Glomerular endothelial cell (primary cell): Measurements from ENCODE around the gene IER5. TPM values are rescaled to one million over a fixed set of nuclear protein-coding genes. Genes with fewer than 3 reads are reported as not detected.

ENCODE experiments used
- DNase-seq: peaks from one replicate; pipeline ENCODE4 v3.0.0-alpha.2; 2011; ENCODE audit warnings: low read depth, low spot score; ENCODE audit errors: extremely low read depth
- total RNA-seq: library from RNA; depleted of rRNA; stranded (reverse); fragments of >200 nt; gene quantifications from 2 replicates; pipeline ENCODE4 v1.2.3, GENCODE V29; 2015

Gene IER5
- total RNA-seq, 1 donor from 2014 or later = 28.5 TPM

GRCh38 chr1:181076852-181077251, 11.6 kb upstream of the IER5 start:
- no peak for DNase-seq

DNA sequence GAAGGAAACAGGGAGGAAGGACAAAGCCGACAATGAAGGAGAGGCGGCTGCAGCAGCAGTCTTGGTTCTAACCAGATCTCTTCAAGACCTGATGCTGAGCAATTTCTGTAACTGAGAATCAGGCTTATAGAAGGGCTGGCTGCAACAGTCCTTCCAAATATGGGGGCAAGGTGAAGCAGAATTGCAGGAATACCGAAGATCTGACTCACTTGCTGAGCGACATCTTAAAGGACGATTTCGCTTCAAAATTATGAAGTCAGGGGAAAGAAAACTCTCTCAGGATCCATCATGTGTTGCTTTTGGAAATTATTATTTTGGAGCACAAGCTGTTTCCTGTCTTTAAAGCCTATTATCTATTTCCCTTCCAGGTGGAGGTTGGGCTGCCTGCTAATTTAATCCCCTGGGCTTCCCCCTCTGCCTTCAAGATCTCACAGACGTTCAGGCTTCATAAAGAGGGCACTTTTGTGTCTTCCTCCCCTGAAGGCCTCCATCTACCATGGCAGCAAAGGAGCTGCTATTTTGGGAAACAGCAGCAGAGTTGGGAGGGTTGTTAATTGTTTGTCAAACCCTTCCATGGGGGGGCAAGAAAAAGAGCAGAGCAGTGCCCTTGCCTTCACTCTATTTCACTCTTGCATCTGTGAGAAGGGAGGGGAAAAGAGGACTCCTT, 10.8 kb upstream of the IER5 start:
- DNase-seq = no peak

DNA sequence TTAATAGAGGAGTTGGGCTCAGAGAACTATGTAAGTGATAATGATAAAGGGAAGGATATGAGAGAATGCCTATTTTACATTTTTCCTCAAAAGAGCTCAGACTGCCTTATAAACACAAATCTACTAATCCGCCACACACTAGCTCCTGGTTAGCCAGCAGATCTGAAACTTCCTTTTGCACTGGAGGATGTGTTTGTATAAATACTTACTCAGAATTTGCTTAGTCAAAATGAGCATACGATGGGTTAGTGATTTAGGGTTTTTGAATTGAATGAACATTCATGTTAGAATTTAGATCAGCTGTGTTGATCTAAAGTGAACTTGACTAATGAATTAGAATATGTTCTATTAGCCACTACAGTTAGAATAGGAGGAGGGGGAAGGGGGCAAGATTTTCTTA, 9.1 kb upstream of the IER5 start:
- DNase-seq = no peak

DNA sequence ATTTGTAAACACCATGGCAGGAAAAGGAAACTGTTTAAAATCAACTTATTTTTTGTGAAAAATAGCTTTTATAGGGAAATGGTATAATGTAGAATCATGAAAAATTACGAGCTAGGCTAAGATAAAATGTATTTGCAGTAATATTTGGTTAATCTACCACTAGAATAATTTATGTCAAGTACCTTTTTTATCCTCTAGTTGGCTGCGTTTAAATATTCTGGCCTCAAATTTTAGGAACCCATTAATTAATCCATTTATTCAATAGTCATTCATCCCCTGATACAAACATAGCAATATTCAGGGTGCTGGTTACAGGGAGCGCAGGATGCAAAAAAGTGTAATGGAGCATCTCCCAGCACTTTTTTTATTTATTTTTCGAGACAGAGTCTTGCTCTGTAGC, 8.6 kb upstream of the IER5 start:
- no peak for DNase-seq

- DNase-seq = no peak
Observed at GRCh38 chr1:181080556-181080955, 7.9 kb upstream of the IER5 start.

- DNase-seq = no peak
Observed at GRCh38 chr1:181081395-181081794, 7.1 kb upstream of the IER5 start.

GRCh38 chr1:181083842-181084605, 4.5 kb upstream of the IER5 start:
- DNase-seq = no peak

- DNase-seq = no peak
Observed at GRCh38 chr1:181084606-181084969, 3.9 kb upstream of the IER5 start.

DNA sequence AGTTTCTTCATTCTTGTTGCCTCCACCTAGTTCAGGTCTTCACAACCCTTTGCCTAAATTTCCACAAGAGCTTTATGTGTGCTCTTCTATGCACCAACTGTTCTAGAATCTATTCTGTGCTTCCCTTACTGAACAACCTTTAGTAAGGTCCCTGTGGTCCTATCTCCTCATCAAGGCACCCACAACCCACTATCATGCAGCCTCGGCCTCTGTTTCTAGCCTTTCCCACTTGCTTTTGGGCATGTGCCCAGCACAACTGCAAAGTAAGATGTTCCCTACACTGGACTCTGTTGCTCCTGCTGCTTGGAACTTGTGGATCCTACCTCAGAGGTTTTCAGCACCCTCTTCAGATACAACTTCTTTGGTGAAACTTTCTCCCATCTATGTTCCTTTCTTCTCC, 2.4 kb upstream of the IER5 start:
- no peak for DNase-seq

GRCh38 chr1:181086926-181087325, 1.6 kb upstream of the IER5 start:
- no peak for DNase-seq

DNA sequence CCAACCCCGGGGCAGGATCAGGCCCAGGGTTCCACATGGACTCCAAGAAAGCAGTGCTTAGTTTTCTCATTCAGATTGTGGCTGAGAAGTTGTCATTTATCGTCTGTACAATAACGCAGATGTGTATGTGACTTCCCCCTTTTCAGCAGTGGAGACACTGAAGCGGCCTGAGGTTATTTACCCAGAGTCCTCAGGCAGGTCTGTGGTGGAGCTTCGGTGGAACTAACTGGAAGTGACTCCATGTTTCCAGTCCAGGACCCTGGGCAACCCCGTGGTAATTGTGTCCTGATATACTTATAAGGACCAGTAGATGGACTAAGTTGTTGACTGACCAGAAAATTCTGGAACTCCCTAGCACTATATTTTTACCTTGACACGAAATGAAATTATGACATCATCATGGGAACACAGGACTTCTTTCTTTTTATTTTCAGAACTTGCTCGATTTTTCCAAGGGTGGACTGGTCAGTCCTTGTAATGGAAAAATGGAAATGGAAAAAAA, 1.0 kb upstream of the IER5 start:
- DNase-seq = no peak

- DNase-seq = no peak
Observed at GRCh38 chr1:181089017-181089675, 646 bp downstream of the IER5 start.

DNA sequence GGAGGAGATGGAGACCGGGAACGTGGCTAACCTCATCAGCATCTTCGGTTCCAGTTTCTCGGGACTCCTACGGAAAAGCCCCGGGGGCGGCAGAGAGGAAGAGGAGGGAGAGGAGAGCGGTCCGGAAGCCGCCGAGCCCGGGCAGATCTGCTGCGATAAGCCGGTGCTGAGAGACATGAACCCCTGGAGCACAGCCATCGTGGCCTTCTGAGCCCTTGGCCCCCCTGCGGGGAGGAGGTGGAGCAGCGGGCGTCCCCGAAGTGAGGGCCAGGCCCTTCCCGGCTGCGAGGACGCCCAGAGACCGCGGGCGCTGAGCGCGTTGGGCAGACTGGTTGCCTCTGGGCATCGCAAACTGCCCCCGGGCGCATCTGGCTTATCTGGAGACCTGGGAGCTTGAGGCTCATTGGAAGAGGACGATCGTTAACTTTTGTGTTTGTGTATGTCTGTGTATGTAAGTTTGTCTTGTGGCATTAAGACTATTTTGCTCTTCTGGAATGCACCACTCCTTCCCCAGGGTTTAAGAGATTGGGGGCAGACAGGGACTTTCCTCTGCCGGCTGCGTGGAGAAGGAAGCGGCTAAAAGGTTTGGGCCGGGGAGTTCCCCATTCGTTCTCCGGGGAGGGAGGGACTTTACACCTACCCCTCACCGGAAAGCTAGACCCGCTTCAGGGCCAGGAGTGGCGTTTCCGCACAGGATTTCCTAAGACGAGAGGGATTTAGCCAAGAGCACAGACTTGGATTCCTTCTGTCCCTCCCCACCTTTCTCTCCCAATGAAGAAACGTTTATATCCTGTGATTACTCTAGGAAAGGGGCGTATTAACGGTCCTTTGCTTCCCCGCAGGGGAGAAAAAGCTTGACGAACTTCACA, 1.4 kb downstream of the IER5 start:
- DNase-seq = no peak

DNA sequence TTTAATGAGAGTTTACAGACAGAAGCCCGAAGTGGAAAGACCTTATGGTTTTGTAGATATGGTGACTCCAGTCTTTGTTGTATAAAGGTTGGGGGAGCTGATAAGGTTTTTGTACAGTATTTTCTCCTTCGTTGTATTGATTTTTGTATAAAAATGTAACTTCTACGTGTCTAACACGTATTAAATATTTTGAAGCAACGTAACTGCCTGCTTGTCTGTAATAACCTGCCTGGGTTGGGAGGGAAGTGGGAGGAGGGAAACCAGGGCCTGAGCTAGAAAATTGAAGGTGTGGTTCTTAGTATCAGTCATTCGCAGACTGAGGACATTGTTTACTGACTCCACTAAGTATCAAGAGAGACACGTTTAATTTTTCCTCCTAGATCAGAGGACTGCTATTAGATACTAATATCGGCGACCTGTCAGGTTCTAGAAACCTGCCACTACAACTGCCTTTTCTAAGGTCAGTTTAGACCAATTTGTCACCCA, 2.2 kb downstream of the IER5 start:
- no peak for DNase-seq

GRCh38 chr1:181091309-181092040, 3.0 kb downstream of the IER5 start:
- no peak for DNase-seq

DNA sequence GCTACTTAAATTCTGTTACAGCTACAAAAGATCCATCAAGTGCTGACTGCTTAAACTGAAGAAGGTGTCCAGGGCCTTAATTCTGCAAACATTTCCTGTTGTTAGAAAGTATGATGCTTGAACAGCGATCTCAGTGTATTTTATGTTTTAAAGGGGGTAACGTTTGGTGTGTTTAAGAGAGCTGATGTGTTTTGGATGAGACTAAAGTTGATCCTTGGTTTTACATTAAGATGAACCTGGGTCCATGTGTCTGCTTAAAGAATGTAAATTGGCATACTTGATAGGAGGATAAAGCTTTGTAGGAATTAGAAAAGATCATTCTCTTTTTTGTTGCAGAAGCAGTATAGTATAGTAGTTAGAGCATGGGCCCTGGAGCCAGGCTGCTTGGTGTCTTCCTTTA, 3.6 kb downstream of the IER5 start:
- DNase-seq = no peak

GRCh38 chr1:181092883-181093458, 4.5 kb downstream of the IER5 start:
- no peak for DNase-seq

DNA sequence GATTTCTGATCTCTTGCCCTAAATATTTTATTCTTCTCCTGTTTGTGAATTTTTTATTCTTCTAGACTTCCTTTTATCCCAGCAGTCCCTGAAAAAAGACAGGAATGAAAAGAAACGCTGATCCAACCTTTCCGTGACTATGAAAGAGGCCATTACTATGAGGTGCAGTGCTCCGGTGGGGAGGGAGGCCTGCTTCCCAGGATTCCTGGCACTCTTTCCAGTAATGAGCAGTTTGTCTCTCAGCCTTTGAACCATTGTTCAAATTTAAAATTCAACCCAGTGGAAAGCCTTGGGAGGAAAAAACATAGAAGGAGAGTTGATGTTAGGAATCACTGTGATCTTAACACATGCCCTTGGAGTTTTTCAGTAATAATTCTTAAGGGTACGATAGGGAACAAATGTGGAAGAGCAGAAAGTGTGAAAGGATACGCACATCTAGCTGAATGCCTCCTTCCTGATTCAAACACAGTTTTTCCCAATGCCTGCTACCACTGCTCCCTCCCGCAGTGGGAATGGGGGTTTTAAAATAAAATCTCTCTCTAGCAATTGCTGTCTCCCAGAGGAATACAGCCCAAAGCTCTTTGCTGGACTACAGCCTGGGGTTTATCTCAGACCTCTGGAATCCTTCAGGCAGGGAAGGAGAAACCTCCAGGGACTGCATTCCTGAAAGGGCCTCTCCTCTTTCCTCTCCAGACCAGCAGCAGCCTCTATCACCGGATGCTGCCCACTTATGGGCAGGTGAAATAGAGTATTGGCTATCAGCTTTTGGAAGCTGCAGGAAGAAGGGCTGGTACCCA, 6.1 kb downstream of the IER5 start:
- no peak for DNase-seq

DNA sequence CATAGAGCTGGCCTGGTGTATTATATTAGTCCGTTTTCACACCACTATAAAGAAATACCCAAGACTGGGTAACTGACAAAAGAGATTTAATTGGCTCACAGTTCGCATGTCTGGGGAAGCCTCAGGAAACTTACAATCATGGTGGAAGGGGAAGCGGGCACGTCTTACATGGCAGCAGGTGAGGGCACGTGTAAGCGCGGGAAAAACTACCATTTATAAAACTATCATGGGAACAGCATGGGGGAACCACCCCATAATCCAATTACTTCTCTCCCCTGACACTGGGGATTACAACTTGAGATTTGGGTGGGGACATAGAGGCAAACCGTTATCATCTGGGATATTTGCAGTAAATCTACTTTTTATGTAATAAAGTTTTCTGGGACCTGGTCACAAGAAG, 6.8 kb downstream of the IER5 start:
- no peak for DNase-seq
